Lung (tissue), 12 donors: ENCODE measurements around the gene FAM234B. TPM values are rescaled to one million over a fixed set of nuclear protein-coding genes. Genes with fewer than 3 reads are reported as not detected.

Experiments
- ATAC-seq: fragments of 200-7000 bp; cut with Tn5 transposase; one replicate; pipeline ENCODE4 v1.9.1; 2020; ENCODE audit warnings: moderate number of reproducible peaks; ENCODE audit not compliant: insufficient read depth, low FRiP score
- DNase-seq, 3 donors: peaks; one replicate each; pipeline ENCODE4 v3.0.0-alpha.2; 2013 to 2017
- H3K27ac ChIP-seq, 2 donors: one replicate each; pipeline ENCODE4 v1.5.1; 2013; ENCODE audit warnings: mild to moderate bottlenecking in 2 of 2, moderate library complexity in 2 of 2, control low read depth in 1 of 2, inconsistent platforms in 1 of 2, low read depth in 1 of 2, low read length in 1 of 2
- H3K27me3 ChIP-seq, 3 donors: one replicate each; pipeline ENCODE4 v1.5.1; 2013; ENCODE audit warnings: low read length in 2 of 3; ENCODE audit not compliant: control insufficient read depth in 3 of 3, insufficient read depth in 3 of 3
- H3K36me3 ChIP-seq, 4 donors: one replicate each; pipeline ENCODE4 v1.5.1; 2013; ENCODE audit warnings: low read length in 4 of 4, mild to moderate bottlenecking in 1 of 4, moderate library complexity in 1 of 4; ENCODE audit not compliant: control insufficient read depth in 4 of 4, insufficient read depth in 4 of 4
- H3K4me1 ChIP-seq, 5 donors: one replicate each; pipeline ENCODE4 v1.5.1; 2013; ENCODE audit warnings: low read length in 5 of 5, mild to moderate bottlenecking in 2 of 5, moderate library complexity in 1 of 5; ENCODE audit not compliant: control insufficient read depth in 5 of 5, insufficient read depth in 5 of 5
- H3K4me3 ChIP-seq: one replicate; pipeline ENCODE4 v1.5.1; 2013; ENCODE audit warnings: mild to moderate bottlenecking, control low read depth, moderate library complexity
- H3K9ac ChIP-seq, 2 donors: one replicate each; pipeline ENCODE4 v1.5.1; 2013; ENCODE audit warnings: low read length in 2 of 2, control low read depth in 1 of 2; ENCODE audit not compliant: insufficient read depth in 1 of 2
- H3K9me3 ChIP-seq, 4 donors: one replicate each; pipeline ENCODE4 v1.5.1; 2013; ENCODE audit warnings: low read length in 3 of 4, mild to moderate bottlenecking in 1 of 4, moderate library complexity in 1 of 4; ENCODE audit not compliant: control insufficient read depth in 4 of 4, insufficient read depth in 3 of 4
- CTCF ChIP-seq: IDR thresholded peaks from 2 replicates; pipeline ENCODE4 v1.5.1; 2012; ENCODE audit warnings: mild to moderate bottlenecking; ENCODE audit errors: control extremely low read depth, extremely low read depth
- WGBS, 2 donors: extraction: QIAGEN DNeasy Blood & Tissue Kit; methylation state at CpG; one replicate each; pipeline ENCODE4 v1.1.7; 2013; 5-methylcytosine and 5-hydroxymethylcytosine counted together
- polyA plus RNA-seq, 2 donors: library from polyadenylated mRNA; stranded (reverse); fragments of 200-250 nt; gene quantifications; one replicate each; pipeline ENCODE4 v1.2.1, GENCODE V29; 2013
- total RNA-seq, 2 donors: library from RNA; depleted of rRNA in 1 of 2; stranded (reverse); fragments of >200 nt in 1 of 2; gene quantifications; one replicate each; pipeline ENCODE4 v1.2.1, GENCODE V29; 2014 to 2021
- donor health status: control.
- donor health status: control.
- donor health status: Bipolar disorder and iron deficiency.
- donor health status: healthy.
- donor health status: DM: yes; HTN: yes; CAD: no.

The FAM234B gene
- total and polyA plus RNA-seq, 4 donors, result 1.4 to 10.4 (median 6.3) TPM

GRCh38 chr12:13130981-13131380 is 86.8 kb downstream of the FAM234B start:
- Histone ChIP-seq H3K36me3 (no peaks in the 10 kb centered on the region), H3K27ac (no peak overlapping the region), H3K9me3 (no peaks in the 10 kb centered on the region), H3K4me1 (peaks cover 0 to 32% (median 5%) of the 10 kb centered on the region in 5 donors), H3K27me3 (no peaks in the 10 kb centered on the region), H3K4me3 (no peak overlapping the region), H3K9ac (no peak overlapping the region)
- no peak for DNase-seq
- ATAC-seq, result no peak
- no peak for TF ChIP-seq CTCF
- 74 to 76% methylated on average over 3 of the region's 3 CpGs for whole genome bisulfite sequencing, 2 donors

Other genes with a start within 250 kb of the FAM234B start
- 10 to 100 TPM; 44.5 to 79.2 TPM for gene DDX47, start 231.0 kb upstream of the FAM234B start, total RNA-seq
- 10 to 100 TPM; 28.2 to 36.3 TPM for gene DDX47, start 231.0 kb upstream of the FAM234B start, polyA plus RNA-seq
- gene GPRC5A, start 152.8 kb upstream of the FAM234B start, total RNA-seq, result 100 to 1,000 TPM; 212 to 418 TPM
- gene GPRC5A, start 152.8 kb upstream of the FAM234B start, polyA plus RNA-seq, result 100 to 1,000 TPM; 117 to 131 TPM
- gene GPRC5D, start 92.2 kb upstream of the FAM234B start, total RNA-seq, result not detected
- under 1 TPM; 0.14 to 0.30 TPM for gene GPRC5D, start 92.2 kb upstream of the FAM234B start, polyA plus RNA-seq
- 10 to 100 TPM; 40.5 to 62.7 TPM for gene HEBP1, start 44.1 kb upstream of the FAM234B start, total RNA-seq
- gene HEBP1, start 44.1 kb upstream of the FAM234B start, polyA plus RNA-seq, result 10 to 100 TPM; 48.2 to 59.1 TPM
- gene GSG1, start 59.3 kb downstream of the FAM234B start, total RNA-seq, result not detected
- not detected for gene GSG1, start 59.3 kb downstream of the FAM234B start, polyA plus RNA-seq
- gene EMP1, start 152.3 kb downstream of the FAM234B start, total RNA-seq, result 100 to 1,000 TPM in 1 of 2 donors, 10 to 100 TPM in 1; 67.5 to 348 TPM
- 100 to 1,000 TPM in 1 of 2 donors, 10 to 100 TPM in 1; 91.7 to 243 TPM for gene EMP1, start 152.3 kb downstream of the FAM234B start, polyA plus RNA-seq